Measurements from ENCODE around the gene PHRF1. TPM values are rescaled to one million over a fixed set of nuclear protein-coding genes. Genes with fewer than 3 reads are reported as not detected.

The PHRF1 gene
- polyA plus RNA-seq, 2 donors = 13.7 to 28.4 TPM

- H3K4me3 ChIP-seq (ENCODE audit: low read depth in 1 of 2, low read length in 2 of 2) = peak overlapping the region; percentile 27 to 65
- peaks cover 12 to 26% of the 10 kb centered on the region in 2 donors for H3K4me1 ChIP-seq (ENCODE audit: control insufficient read depth in 2 of 2, insufficient read depth in 2 of 2, low read length in 1 of 2)
- H3K27ac ChIP-seq (ENCODE audit: low read depth in 2 of 2, low read length in 1 of 2) = peak overlapping the region; percentile 84
- H3K27me3 ChIP-seq (ENCODE audit: control insufficient read depth in 1 of 2, insufficient read depth in 2 of 2, low read length in 2 of 2) = no peaks in the 10 kb centered on the region
- H3K9me3 ChIP-seq (ENCODE audit: control insufficient read depth in 2 of 2, insufficient read depth in 1 of 2, low read depth in 1 of 2, low read length in 1 of 2) = no peaks in the 10 kb centered on the region
- H3K36me3 ChIP-seq (ENCODE audit: control insufficient read depth in 2 of 2, insufficient read depth in 2 of 2, low read length in 1 of 2) = no peaks in the 10 kb centered on the region
- WGBS, 2 donors = 24 to 25% methylated on average over 25 of the region's 25 CpGs
These were observed 1.5 kb upstream of the PHRF1 start for GRCh38 chr11:574632-575312.

GRCh38 chr11:575313-575995 lies 816 bp upstream of the PHRF1 start:
- H3K9me3 ChIP-seq (ENCODE audit: control insufficient read depth in 2 of 2, insufficient read depth in 1 of 2, low read depth in 1 of 2, low read length in 1 of 2) = no peaks in the 10 kb centered on the region
- 1% methylated on average over 59 to 80 of the region's 81 CpGs for WGBS, 2 donors
- peaks cover 12 to 32% of the 10 kb centered on the region in 2 donors for H3K4me1 ChIP-seq (ENCODE audit: control insufficient read depth in 2 of 2, insufficient read depth in 2 of 2, low read length in 1 of 2)

GRCh38 chr11:576811-577610 lies 741 bp downstream of the PHRF1 start:
- Histone ChIP-seq H3K27me3 (ENCODE audit: control insufficient read depth in 1 of 2, insufficient read depth in 2 of 2, low read length in 2 of 2) (no peaks in the 10 kb centered on the region), H3K36me3 (ENCODE audit: control insufficient read depth in 2 of 2, insufficient read depth in 2 of 2, low read length in 1 of 2) (peaks cover 0 to 7% of the 10 kb centered on the region in 2 donors), H3K9me3 (ENCODE audit: control insufficient read depth in 2 of 2, insufficient read depth in 1 of 2, low read depth in 1 of 2, low read length in 1 of 2) (no peaks in the 10 kb centered on the region), H3K27ac (ENCODE audit: low read depth in 2 of 2, low read length in 1 of 2) (peak overlapping the region; percentile 95 to 99), H3K4me3 (ENCODE audit: low read depth in 1 of 2, low read length in 2 of 2) (peak overlapping the region; percentile 70 to 86), H3K4me1 (ENCODE audit: control insufficient read depth in 2 of 2, insufficient read depth in 2 of 2, low read length in 1 of 2) (peaks cover 12 to 33% of the 10 kb centered on the region in 2 donors)
- 4 to 6% methylated on average over 26 to 45 of the region's 48 CpGs for WGBS, 2 donors

More at GRCh38 chr11:575313-575995, 816 bp upstream of the PHRF1 start:
- H3K36me3 ChIP-seq (ENCODE audit: control insufficient read depth in 2 of 2, insufficient read depth in 2 of 2, low read length in 1 of 2) = no peaks in the 10 kb centered on the region
- H3K27ac ChIP-seq (ENCODE audit: low read depth in 2 of 2, low read length in 1 of 2) = peak overlapping the region; percentile 84
- no peaks in the 10 kb centered on the region for H3K27me3 ChIP-seq (ENCODE audit: control insufficient read depth in 1 of 2, insufficient read depth in 2 of 2, low read length in 2 of 2)
- peak overlapping the region; percentile 27 to 65 for H3K4me3 ChIP-seq (ENCODE audit: low read depth in 1 of 2, low read length in 2 of 2)

- 44 to 55% methylated on average over 6 of the region's 6 CpGs for WGBS, 2 donors
- no peaks in the 10 kb centered on the region for H3K27me3 ChIP-seq (ENCODE audit: control insufficient read depth in 1 of 2, insufficient read depth in 2 of 2, low read length in 2 of 2)
- peaks cover 12 to 33% of the 10 kb centered on the region in 2 donors for H3K4me1 ChIP-seq (ENCODE audit: control insufficient read depth in 2 of 2, insufficient read depth in 2 of 2, low read length in 1 of 2)
- no peaks in the 10 kb centered on the region for H3K9me3 ChIP-seq (ENCODE audit: control insufficient read depth in 2 of 2, insufficient read depth in 1 of 2, low read depth in 1 of 2, low read length in 1 of 2)
- H3K4me3 ChIP-seq (ENCODE audit: low read depth in 1 of 2, low read length in 2 of 2) = peak overlapping the region; percentile 70 to 86
- peaks cover 0 to 7% of the 10 kb centered on the region in 2 donors for H3K36me3 ChIP-seq (ENCODE audit: control insufficient read depth in 2 of 2, insufficient read depth in 2 of 2, low read length in 1 of 2)
- H3K27ac ChIP-seq (ENCODE audit: low read depth in 2 of 2, low read length in 1 of 2) = peak overlapping the region; percentile 95 to 99
These were observed 1.3 kb downstream of the PHRF1 start for GRCh38 chr11:577611-577894.

DNA sequence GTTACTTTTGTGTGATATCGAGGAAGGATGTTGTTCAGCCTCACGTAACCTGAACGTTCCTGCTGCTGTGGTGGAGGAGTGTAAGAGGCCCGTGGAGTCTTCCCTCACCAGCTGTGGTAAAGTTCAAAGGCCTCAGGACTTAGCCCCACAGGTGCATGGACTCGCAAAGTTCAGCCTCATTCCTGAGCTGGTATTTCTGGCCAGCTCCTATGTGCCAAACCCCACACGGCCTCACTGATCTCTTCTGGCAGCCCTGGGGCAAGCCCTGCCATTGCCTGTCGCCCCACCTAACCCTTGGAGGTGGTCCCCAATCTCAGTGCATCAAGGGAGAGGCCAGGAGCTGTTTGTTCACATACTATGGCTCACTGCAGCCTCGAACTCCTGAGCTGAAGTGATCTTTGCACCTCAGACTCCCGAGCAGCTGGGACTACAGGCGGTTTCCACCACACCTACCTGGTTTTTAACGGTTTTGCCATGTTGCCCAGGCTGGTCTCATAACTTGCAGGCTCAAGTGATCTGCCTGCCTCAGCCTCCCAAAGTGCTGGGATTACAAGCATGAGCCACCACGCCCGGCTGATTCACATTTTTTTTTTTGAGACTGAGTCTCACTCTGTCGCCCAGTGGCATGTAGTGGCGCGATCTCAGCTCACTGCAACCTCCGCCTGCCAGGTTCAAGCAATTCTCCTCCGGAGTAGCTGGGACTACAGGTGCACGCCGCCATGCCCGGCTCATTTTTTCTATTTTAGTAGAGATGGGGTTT lies 2.2 kb downstream of the PHRF1 start:
- Histone ChIP-seq H3K4me3 (ENCODE audit: low read depth in 1 of 2, low read length in 2 of 2) (peak overlapping the region in 1 of 2 donors; percentile 10), H3K4me1 (ENCODE audit: control insufficient read depth in 2 of 2, insufficient read depth in 2 of 2, low read length in 1 of 2) (peaks cover 12 to 33% of the 10 kb centered on the region in 2 donors), H3K36me3 (ENCODE audit: control insufficient read depth in 2 of 2, insufficient read depth in 2 of 2, low read length in 1 of 2) (peaks cover 0 to 10% of the 10 kb centered on the region in 2 donors), H3K9me3 (ENCODE audit: control insufficient read depth in 2 of 2, insufficient read depth in 1 of 2, low read depth in 1 of 2, low read length in 1 of 2) (no peaks in the 10 kb centered on the region), H3K27me3 (ENCODE audit: control insufficient read depth in 1 of 2, insufficient read depth in 2 of 2, low read length in 2 of 2) (no peaks in the 10 kb centered on the region), H3K27ac (ENCODE audit: low read depth in 2 of 2, low read length in 1 of 2) (peak overlapping the region; percentile 77 to 99)
- WGBS, 2 donors = 48 to 51% methylated on average over 21 of the region's 21 CpGs

DNA sequence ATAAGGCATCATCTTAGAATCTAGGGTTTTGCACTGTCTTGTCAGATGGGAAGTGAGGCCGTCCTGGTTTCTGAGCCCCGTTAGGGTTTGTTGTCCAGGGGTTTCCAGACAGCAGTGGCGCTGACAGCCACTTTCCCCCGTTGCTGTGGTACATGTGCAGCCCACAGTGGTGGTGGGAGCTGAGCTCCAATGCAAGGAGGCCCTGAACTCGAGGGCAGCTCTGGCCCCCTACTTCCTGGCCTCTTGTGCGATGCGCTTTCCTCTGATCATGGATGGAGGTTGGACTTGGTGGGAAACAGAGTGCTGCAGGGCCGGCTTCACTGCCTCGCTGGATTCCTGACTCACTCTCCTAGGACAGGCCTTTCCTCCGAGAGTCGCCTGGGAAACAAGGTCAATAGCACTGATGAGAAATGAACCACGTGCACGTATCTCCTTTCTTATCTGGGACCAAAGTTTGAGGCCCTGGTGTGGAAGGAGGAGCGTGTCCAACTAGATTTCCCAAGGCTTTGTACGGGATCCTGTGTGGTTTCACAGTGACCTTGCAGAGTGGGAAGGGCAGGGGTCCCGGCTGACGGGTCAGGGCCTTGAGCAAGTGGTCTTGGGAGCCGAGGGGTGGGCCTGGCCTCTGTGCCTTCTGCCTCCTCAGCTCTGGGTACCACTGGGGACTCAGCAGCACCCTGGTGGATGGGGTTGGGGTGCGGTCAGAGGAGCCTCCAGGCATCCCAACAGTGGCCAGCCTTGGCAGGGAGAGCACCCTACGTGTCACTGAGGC lies 3.7 kb downstream of the PHRF1 start:
- peaks cover 4 to 18% of the 10 kb centered on the region in 2 donors for H3K36me3 ChIP-seq (ENCODE audit: control insufficient read depth in 2 of 2, insufficient read depth in 2 of 2, low read length in 1 of 2)
- H3K9me3 ChIP-seq (ENCODE audit: control insufficient read depth in 2 of 2, insufficient read depth in 1 of 2, low read depth in 1 of 2, low read length in 1 of 2) = no peaks in the 10 kb centered on the region
- no peaks in the 10 kb centered on the region for H3K27me3 ChIP-seq (ENCODE audit: control insufficient read depth in 1 of 2, insufficient read depth in 2 of 2, low read length in 2 of 2)
- H3K4me3 ChIP-seq (ENCODE audit: low read depth in 1 of 2, low read length in 2 of 2) = no peak overlapping the region
- peaks cover 12 to 25% of the 10 kb centered on the region in 2 donors for H3K4me1 ChIP-seq (ENCODE audit: control insufficient read depth in 2 of 2, insufficient read depth in 2 of 2, low read length in 1 of 2)
- H3K27ac ChIP-seq (ENCODE audit: low read depth in 2 of 2, low read length in 1 of 2) = no peak overlapping the region
- 64 to 77% methylated on average over 20 of the region's 20 CpGs for WGBS, 2 donors

GRCh38 chr11:581342-581741 lies 5.1 kb downstream of the PHRF1 start:
- no peak overlapping the region for H3K4me3 ChIP-seq (ENCODE audit: low read depth in 1 of 2, low read length in 2 of 2)
- H3K9me3 ChIP-seq (ENCODE audit: control insufficient read depth in 2 of 2, insufficient read depth in 1 of 2, low read depth in 1 of 2, low read length in 1 of 2) = no peaks in the 10 kb centered on the region
- peaks cover 4 to 21% of the 10 kb centered on the region in 2 donors for H3K36me3 ChIP-seq (ENCODE audit: control insufficient read depth in 2 of 2, insufficient read depth in 2 of 2, low read length in 1 of 2)
- H3K27me3 ChIP-seq (ENCODE audit: control insufficient read depth in 1 of 2, insufficient read depth in 2 of 2, low read length in 2 of 2) = no peaks in the 10 kb centered on the region
- 80 to 83% methylated on average over 14 of the region's 14 CpGs for WGBS, 2 donors
- no peak overlapping the region for H3K27ac ChIP-seq (ENCODE audit: low read depth in 2 of 2, low read length in 1 of 2)
- peaks cover 12 to 25% of the 10 kb centered on the region in 2 donors for H3K4me1 ChIP-seq (ENCODE audit: control insufficient read depth in 2 of 2, insufficient read depth in 2 of 2, low read length in 1 of 2)

GRCh38 chr11:581752-582151 lies 5.5 kb downstream of the PHRF1 start:
- no peak overlapping the region for H3K27ac ChIP-seq (ENCODE audit: low read depth in 2 of 2, low read length in 1 of 2)
- peaks cover 12 to 25% of the 10 kb centered on the region in 2 donors for H3K4me1 ChIP-seq (ENCODE audit: control insufficient read depth in 2 of 2, insufficient read depth in 2 of 2, low read length in 1 of 2)
- no peaks in the 10 kb centered on the region for H3K9me3 ChIP-seq (ENCODE audit: control insufficient read depth in 2 of 2, insufficient read depth in 1 of 2, low read depth in 1 of 2, low read length in 1 of 2)
- no peak overlapping the region for H3K4me3 ChIP-seq (ENCODE audit: low read depth in 1 of 2, low read length in 2 of 2)
- H3K27me3 ChIP-seq (ENCODE audit: control insufficient read depth in 1 of 2, insufficient read depth in 2 of 2, low read length in 2 of 2) = no peaks in the 10 kb centered on the region
- H3K36me3 ChIP-seq (ENCODE audit: control insufficient read depth in 2 of 2, insufficient read depth in 2 of 2, low read length in 1 of 2) = peaks cover 4 to 25% of the 10 kb centered on the region in 2 donors
- 82 to 84% methylated on average over 17 of the region's 17 CpGs for WGBS, 2 donors

Data from esophagus (tissue), 2 donors.